Stimulated activated naive CD4-positive, alpha-beta T cell treated with Interleukin-2 at 50 U/mL for 16 hours (primary cell): Measurements from ENCODE around the gene MKX.

Experiments used
- DNase-seq: peaks from one replicate; lab custom pipeline; 2025; lab: John Stamatoyannopoulos, UW

MKX gene, protein sequence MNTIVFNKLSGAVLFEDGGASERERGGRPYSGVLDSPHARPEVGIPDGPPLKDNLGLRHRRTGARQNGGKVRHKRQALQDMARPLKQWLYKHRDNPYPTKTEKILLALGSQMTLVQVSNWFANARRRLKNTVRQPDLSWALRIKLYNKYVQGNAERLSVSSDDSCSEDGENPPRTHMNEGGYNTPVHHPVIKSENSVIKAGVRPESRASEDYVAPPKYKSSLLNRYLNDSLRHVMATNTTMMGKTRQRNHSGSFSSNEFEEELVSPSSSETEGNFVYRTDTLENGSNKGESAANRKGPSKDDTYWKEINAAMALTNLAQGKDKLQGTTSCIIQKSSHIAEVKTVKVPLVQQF

DNA sequence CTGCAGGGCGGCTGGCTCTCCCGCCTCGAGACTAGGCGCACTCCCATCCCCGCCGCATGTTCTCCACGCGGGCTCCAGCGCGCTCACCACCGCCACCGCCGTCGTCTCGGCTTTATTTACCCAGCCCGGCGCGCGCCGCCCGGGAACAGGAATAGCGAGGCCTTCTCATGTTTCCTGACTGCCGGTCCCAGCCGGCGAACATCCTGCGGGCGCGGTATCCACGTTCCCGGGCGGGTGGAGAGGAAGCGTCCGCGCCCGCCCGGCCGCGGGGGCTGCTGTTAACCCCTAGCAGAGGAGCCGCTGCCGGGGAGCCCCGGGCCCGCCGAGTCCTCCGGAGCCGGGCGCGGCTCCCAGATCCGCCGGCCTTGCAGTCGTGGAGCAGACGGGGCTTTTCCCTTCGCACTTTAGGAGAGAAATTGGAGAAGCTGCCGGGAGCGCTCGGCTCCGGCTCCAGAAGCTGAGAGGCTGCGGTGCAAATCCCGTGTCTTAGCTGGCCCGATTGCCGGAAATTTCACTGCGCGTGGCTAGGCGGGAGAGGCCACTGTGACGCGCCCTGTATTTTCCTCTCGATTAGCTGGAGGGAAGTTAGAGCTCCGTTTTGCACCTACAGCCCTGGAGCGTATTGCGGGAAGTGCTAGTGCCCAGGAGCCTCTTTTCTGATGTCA lies at the start of gene MKX:
Gene MKX, minus strand, starts transcription at position 88 of the 665 bp plus-strand sequence. CDS start 2,404 bp downstream, outside the sequence.
- DNase-seq = no peak

DNA sequence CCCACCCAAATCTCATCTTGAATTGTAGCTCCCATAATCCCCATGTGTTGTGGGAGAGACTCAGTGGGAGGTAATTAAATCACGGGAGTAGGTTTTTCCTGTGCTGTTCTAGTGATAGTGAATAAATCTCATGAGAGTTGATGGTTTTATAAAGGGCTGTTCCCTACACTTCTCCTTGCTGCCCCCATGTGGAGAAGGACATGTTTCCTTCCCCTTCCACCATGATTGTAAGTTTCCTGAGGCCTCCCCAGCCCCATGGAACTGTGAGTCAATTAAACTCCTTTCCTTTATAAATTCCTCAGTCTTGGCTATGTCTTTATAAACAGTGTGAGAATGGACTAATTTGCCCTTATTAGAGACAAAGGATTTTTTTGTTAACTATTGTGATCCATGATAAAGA lies 48.5 kb upstream of the MKX start:
- no peak for DNase-seq

DNA sequence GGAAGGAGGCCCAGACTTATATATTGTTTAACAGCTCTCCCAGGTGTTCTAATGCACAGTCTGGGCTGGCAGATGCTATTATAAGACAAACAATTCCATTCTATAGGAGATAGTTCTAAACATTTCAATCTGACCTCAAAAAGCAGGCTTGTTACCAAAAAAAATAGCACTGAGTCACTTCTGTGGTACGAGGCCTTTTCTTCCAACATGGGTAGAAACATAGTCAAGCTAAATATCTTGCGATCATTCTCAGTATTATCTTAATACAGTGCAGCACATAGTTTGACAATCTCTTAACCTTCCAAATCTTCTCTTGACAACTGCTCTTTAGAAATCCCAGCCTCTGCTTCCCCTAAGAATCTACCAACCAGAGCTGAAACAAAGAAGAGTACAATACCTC lies 46.6 kb upstream of the MKX start:
- DNase-seq = no peak

DNA sequence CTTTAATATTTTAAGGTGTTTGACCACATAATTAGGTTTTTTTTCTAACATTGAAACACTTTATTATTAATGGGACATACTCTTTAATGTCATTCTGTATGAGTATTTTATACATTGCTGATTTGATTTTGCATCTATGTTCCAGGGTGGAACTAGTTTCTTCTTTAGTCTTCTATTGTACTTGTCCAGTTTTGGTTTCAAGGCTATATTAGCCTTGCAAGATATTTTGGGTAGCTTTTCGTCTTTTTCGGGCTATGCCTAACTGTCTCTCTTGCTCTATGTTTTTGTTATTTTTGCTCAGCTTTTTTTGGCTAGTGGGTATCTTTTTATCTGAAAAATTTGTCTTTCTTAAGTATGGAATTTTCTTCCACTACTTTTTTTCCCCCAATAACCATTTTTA lies 38.7 kb upstream of the MKX start:
- no peak for DNase-seq

DNA sequence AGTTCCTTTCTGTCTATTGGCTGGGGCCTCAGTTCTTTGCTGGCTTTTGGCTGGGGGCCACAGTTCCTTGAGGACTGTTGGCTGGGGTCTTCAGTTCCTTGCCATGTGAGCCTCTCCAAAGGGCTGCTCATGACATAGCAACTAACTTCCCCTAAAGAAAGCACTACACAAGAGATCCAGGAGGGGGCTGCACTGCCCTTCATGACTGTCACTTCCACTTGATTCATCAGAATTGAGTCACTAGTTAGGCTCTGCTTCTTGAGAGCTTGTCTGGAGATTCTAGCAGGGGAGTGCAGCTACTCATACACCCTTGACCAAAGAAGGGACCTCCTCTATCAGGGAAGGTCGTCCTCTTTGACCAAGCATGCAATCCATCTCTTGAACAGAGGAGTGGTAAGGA lies 38.0 kb upstream of the MKX start:
- DNase-seq = no peak

DNA sequence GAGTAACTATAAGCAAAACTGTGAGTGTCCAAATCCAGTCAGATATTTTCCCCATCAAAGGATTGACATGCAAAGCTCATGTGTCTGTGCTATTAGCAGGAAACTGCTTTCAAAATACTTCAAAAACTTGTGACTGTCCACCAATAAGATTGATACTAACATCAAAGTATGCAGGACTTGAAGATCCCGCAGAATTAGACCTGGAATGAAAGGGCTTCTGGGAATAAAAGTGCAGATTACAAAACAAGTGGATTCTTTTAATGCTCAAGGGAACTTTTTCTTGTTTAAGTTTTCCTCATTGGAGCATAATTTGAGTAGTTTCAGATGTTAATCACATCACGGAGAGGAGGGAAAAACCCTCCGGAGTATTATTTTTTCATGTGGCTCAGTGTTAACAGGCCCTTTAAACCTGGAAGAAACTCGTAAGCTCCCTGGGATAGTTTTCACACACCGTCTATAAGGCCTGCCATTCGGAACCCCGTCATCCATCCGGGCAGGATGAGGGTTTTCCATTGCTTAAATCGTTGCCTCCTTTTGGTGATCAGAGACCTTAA lies 33.9 kb upstream of the MKX start:
- no peak for DNase-seq

DNA sequence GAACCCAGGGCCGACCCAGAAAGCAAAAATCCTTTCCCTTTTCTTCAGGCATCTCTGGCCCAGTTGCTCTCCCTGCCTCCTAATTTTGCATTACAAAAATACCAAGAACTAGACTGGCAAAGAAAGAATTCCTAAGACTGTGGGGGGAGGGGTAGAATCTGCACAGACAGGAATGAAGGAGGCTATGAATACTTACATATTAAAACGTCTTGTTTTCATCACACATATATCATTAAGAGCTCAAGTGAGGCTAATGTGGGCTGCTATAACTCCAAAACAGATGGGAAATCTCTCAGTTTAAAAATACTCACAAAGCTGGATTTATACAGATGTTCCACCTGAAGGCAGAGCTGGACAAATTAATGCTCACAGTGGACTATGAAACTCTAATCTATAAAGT lies 29.2 kb upstream of the MKX start:
- DNase-seq = no peak

DNA sequence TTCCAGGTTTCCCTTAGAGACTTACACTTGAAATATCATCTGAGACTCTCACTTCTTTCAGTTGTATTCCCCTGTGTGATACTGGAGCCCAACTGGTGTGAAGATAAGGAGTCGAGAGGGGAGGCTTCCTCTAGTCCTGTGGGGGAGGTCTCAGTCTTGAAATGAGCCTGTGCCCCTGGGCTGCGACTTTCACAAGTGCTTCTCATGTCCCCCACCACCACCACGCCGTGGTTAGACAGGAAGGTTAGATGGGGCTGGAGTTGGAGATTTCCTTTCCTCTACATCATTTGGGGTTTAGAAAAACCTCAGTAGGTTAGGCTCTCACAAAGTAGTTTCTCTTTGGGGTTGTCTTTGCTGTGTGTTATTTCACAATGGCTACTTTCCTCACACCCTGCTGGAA lies 25.6 kb upstream of the MKX start:
- no peak for DNase-seq

DNA sequence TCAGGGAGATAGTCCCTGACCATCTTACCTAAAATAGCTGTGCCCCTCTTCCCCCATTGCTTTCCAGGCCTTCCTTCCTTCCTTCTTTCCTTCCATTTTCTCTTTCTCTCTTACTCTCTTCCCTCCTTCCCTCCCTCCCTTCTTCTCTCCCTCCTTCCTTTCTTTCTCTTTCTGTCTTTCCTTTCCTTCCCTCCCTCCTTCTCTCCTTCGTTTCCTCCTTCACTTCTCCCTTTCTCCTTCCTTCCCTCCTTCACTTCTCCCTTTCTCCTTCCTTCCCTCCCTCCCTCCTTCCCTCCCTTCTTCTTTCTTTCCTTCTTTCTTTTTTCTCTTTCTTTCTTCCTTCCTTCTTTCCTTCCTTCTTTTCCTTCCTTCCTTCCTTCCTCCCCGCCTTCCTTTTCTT lies 24.6 kb upstream of the MKX start:
- no peak for DNase-seq

DNA sequence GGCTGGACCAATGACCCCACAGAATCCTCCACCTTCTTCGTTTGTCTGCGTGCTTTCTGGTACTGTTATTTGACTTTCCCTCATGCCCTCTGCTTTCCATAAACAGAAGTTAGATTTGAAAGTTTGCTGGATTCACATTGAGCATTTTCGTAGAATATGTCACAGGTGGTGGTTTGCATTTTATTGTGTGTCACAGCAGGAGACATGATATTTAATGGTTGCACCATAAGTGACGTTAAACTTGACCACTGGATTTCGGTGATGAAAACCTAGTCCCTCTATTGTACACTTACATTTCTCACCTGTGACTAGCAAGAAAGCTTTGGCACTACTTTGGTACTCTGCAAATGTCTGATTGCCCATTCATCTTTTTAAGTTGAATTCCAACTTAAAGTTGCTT lies 15.2 kb upstream of the MKX start:
- no peak for DNase-seq

DNA sequence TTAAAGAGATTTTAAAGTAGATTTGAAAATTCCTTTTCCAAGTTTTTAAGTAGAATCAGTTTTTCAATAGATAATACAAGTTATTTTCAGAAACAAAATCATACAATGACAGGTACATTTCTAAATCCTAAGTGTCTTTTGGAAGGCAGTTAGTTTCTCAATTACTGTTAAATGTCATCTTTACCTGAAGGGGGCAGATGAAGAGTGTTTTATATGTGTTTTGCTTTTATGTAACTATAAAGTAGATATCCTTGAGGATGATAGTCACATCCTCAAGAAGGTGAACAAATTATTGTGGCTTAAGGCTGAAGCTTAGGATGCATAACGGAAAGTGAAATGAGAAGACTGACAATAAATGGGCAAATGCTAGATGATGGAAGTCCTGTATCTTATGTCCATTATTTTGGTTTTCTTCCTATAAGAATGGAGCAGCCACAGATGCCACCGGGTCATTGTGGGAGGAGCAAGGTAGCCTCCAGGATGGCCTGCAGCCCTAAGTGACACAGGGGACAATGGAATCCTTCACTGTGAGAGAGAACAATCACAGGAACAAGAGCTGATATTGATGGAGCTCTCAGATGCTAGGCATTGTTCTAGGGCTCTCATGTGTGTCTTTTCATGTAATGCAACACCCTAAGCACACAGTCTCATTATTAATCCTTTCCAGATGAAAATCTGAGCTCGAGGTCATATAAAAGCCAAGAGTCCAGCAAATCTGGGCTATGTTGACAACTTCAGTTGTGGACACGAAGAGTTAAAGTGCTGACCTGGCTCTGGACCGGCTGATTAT lies 14.1 kb upstream of the MKX start:
- DNase-seq = no peak

DNA sequence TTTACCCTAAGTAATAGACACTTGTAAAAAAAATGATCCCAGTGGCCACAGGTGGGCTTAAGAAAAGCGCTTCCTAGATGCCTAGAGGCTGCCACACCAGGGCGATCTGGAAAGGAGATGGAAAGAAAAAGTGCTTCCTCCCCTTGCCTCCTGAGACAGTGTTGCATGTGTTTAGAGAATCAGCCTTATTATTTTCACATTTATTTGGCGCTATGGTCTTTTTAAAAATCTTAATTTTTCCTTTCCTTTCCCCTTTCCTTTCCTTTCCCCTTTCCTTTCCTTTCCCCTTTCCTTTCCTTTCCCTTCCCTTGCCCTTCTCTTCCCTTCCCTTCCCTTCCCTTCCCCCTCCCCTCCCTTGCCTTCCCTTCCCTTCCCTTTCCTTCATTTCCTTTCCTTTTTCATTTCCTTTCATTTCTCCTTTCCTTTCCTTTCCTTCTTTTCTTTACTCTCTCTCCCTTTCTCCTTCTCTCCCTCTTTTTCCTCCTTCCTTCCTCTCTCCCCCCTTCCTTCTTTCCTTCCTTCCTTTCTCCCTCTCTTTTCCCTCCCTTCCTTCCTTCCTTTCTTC lies 7.1 kb upstream of the MKX start:
- DNase-seq = no peak

DNA sequence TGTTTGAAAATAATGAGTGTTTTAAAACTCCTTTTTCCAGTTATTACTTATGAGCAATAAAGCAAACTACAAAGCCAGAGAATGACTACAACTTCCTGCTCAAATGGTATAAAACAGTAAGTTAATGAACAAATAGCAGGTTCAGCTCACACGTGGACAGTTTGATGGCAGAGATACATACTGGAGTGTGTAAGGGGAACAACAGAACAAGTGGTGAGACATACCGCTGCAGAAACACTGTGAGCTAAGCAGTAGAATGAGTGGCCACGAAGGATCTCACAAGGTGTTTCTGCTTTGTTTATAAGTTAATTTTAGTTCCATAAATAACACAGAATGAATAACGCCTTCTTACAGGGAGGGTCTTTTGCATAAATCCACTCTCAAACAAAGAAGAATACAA lies 3.0 kb upstream of the MKX start:
- DNase-seq = no peak

DNA sequence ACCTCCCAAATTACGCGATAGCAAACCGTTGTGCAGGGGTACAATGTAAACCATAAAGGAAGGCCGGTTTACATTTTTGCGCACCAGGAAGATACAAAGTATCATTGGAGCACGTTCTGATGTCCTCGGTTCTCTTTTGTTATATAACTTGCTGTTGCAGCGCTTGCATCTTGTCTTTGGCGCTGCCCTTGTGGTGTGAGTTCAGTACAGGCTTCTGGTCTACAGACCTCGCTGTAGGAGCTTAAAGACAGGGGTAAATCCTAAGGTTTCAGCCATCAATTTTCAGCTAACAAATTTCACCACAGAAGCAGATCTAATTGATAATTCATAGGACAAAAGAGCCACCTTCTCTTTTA lies 1.5 kb upstream of the MKX start:
- no peak for DNase-seq

DNA sequence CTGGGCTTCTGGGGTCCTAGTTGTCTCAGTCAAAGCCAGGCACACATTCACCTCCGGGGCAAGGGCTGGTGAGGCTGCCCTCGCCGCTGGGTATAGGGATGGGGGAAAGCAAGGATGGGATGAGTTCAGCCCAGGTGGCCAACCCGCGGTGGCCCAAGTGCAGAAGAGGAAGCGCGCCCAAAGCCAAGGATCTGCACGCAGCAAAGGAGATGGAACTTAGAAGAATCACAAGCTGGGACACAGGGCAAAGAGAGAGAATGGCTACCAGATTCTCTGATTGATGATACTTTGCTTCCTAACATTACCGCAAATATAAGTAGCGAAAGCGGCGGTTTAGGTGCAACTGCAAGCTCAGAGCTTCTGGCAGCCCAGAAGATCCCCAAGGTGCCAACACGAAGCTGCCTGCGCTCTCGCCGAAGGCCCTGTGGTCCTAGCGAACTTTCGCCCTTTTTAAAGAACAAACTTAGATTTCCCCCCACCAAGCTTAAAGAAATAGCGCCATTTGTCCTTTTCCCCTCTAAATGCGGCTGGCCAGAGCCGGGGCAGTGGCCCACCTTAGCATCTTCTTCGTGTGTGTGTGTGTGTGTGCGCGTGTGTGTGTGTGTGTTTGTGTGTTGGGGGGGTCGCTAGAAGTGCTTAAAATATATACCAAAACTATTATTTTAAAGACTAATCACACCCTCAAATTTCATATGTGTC lies 927 bp upstream of the MKX start:
- no peak for DNase-seq

DNA sequence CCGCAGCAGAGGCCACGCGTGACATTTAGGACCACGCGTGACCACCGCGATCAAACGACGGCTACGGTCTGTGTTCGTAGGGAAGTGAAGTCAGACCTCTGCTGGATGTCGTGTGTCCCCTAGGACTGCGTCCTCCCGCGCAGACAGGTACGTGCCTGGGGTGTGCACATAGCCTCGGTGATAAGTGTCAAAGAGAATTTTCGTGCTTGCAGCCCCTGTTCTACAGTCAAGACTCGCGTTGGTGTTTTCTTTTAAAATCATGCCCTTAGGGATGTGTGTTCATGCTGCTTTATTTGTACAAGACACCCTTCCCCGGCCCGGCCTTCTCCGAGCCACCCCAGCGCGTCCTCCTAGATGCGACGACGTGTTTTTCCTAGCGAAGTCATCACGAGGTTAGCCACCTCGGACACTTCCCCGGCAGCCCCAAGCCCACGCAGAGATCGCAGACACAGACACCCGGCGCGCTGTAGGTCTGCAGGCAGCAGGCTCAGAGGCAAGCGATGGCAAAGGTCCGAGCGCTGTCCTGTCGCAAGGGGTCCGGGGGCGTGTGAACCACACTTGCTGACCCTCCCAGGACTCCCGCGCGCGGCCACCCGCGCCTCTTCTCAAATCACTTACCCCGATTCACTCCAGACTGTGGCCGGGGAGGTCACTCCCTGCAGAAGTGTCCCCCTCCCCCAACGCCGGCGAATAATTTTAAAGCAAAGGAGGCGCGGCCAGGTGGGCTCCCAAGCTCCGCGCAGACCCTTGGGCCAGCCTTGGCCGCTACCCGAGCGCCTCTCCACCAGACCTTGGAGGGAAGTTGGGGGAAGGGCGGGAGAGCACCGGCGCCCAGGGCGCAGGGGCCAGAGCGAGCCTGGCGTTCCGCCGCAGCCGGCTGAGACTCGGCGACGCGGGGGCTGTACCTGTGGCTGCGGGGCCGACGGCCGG lies 552 bp downstream of the MKX start:
- DNase-seq = no peak

DNA sequence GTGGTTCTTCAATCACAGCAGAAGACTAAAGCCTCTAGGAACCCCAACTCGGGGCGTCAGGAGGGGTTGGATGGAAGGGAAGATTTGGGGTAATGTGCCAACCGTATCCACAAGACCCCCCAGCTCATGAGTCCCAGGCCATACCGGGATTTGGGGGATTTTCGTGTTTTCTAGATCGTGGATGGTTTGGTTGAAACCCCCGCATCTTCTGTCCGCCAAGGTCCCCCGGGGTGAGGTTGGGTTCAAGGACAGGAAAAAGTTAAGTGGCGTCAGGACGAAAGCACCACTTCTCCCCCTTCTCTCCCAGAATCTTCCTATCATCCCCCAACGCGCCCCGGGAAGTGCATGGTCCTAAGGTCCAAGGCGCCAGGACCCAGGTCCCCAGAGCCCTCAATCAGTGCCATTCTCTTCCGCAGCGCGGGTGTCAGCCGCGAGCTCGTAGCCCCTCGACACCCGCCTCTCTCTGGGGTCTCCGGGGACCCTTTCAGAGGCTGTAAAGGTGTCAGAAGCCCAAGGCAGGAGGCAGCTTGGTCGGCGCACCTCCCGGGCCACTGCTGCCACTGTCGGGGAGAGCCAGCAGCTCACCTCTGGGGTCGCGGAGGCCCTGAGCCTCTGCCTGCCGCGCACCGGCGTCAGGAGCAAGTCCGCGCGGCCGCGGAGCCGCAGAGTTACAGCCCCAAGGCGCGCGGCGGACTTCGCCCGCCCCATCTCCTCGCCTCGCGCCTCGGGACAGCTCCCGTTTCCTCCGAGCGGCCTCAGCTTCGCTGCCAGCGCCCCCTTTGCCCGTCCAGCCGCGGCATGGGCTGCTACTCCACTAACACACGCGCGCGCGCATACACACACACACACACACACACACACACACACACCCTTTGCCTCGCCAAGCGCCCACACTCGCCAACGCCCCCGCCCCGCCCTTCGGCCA lies 1.5 kb downstream of the MKX start:
- DNase-seq = no peak

DNA sequence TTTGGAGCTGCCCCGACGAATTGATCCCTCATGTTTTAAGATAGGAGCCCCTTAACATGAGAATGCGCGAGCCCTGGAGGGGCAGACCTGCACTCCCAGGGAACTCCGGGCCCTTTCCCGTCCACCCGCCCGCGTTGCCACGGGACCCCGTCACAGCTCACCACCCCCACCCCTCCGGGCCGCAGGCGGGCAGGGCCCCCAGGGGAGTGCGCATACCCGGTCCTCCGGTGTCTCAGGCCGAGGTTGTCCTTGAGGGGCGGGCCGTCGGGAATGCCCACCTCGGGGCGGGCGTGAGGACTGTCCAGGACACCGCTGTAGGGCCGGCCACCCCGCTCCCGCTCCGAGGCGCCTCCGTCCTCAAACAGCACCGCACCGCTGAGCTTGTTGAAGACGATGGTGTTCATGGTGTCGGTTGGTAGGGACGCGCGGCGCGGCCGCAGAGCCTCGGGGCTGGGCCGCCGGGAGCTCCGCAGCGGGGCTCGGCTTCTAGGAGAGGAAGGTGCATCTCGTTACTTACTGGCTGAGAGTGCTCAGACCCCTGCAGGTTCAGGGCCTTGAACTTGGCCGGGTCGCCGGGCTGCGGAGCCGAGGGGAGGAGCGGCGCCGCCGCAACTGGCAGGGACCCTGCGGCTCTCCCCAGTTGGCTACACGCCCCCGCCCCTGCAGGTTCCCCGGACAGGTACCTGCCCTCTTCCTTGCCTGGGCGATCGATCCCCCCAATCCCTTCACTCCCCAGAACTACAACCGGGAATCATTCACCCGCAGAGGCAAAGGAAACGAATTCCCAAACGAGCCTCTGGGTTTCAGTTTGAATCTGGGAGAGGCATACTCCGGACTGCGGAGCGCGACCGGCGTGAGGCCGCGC lies 2.4 kb downstream of the MKX start:
- no peak for DNase-seq
